Stimulated activated CD8-positive, alpha-beta memory T cell treated with anti-CD3 and anti-CD28 coated beads, Interleukin-2, amount 100 ng/mL, for 48 hours (primary cell): ENCODE data around the gene SNRPA.

Experiments used
- DNase-seq, 2 donors: peaks; one replicate each; pipeline ENCODE4 v3.0.0-alpha.2; 2020; ENCODE audit warnings: low read depth in 2 of 2

Gene SNRPA

DNA sequence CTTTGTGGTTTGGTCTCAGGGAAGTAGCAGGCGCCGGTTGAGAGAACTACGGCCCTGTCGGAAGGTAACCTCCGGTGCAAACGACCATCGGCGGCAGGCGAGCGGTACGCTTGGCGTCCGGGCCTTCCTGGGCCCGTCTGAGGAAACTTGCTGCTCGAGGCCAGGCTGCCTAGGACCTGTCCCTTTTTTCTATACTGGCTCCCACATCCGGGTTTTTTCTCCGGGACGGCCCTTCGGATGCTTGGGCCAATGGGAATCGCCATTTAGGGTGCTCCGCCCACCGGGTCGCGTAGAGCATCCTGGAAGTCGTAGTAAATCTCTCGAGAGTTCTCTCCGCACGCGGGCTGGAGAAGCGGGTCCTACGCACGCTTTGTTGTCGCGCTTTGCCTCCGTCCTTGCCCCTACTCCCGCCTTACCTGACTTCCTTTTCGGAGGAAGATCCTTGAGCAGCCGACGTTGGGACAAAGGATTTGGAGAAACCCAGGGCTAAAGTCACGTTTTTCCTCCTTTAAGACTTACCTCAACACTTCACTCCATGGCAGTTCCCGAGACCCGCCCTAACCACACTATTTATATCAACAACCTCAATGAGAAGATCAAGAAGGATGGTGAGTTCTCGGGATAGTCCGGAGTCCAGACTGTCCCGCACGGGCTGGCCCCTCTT is at the start of gene SNRPA:
TSS of gene SNRPA (plus strand) at position 330 of the 664 bp plus-strand sequence. CDS start at position 536, 206 bp downstream.
- DNase-seq = peak; percentile 92 to 93

DNA sequence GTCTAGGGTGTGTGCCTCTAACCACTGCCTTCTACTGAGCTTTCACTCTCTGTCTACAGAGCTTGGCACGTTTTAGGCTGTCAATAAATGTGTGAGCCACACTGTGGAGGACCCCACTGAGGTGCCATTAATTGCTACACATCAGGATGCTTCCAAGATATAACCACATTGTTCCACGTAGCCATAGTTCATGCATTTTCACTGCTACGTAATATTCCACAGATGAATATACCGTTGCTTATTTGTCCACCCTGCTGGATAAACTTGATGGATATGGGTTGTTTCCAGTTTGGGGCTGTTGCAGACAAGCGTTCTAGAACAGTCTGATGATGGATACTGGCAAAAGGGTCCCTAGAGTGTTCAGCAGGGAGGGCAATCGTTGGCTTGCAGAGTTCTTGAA is 49.2 kb upstream of the SNRPA start:
- DNase-seq = no peak

DNA sequence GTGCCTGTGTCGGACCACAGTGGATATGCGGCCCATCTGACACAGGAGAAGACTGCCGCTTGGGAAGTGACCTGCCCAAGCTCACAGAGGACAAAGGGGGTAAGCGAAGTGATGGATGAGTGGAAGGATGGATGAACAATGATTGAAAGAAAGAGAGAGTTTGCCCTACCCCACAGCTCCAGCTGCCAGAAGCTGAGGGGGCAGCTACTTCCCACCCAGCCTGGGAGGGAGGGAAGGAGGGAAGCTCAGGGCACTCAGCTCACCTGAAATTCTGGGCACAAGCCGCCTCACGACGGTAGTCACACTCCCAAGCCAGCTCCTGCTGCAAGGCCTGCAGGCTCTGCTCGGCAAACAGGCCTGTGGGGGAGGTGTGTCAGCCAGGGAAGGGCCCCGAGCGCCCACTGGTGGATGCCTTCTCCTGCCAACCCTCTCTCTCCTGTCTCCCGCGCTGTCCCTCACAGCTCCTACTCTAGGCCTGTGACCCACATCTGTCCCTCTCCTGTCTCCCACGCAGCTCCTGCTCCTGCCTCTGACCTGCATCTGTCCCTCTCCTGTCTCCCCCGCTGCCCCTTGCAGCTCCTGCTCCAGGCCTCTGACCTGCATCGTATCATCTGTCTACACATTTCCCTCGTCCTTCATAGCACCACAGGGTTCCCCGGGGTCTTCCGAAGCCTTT is 48.5 kb upstream of the SNRPA start:
- no peak for DNase-seq

DNA sequence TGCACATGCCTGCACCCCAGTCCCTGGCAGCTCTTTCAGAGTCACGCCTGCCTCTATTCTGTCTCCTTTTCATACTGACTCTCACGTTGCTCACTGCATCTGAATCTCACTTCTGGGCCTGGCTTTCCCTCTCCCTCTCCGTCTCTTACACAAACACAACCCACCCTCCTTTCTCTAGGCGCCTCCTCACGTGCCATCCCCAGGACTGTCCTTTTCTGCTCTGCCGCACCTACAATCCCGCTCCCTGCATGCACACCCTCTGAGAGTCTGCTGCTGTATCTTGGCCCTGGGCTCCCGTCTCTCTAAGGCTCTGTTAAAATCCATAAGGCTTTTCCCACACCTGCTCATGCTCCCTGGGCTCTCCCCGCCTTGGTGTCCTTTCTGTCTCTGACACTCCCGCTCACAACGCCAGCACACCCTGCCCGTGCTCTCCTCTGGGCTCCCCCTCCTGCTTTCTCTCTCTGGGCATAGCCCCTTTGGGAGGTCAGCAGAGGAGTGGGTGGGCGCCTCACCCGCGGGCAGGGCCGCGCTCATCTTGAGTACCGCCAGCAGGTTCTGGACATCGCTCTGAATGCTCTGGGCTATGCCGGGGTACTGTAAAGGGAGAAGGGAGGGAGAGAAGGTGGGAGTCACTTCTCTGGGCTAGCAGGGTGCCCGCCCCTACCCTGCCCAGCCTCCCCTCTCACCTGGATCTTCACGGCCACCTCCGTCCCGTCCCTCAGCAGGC is 47.8 kb upstream of the SNRPA start:
- DNase-seq = no peak

DNA sequence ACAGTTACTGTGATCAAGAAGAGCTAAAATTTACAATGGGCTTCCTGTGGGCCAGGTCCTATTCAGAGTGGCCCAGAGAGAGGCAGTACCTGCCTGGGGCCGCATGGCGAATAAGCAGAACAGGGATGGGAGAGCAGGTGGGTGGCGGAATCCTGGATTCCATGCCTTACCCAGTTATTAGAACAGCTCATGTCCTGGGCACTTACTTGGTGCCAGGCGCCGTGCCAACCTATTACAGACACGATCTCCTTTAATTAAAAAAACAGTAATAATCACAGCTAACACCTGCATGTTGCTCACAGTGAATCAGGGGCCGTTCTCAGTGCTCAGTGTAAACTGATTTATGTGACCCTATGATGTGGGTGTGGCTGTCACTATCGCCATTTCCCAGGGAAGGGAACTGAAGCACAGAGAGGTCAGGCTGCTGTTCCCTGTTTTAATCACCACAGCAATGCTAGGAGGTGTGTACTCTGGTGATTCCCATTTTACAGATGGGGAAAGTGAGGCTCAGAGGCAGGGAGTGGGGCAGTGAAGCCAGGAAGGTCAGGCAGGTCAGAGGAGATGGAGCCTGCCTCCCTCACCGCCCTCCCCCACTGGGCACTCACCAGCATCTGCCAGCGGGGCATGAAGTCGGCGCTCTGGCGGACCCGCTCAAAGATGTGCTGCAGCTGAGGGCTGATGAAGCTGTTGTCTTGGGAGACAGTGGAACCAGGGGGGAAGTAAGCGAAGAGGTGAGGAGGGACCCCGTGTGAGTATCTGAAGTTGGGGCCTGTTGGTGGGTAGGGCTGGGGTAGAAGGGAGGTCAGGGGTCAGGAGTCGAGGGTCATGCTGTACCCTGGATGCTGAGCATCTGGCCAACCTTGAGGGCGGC is 46.3 kb upstream of the SNRPA start:
- no peak for DNase-seq

DNA sequence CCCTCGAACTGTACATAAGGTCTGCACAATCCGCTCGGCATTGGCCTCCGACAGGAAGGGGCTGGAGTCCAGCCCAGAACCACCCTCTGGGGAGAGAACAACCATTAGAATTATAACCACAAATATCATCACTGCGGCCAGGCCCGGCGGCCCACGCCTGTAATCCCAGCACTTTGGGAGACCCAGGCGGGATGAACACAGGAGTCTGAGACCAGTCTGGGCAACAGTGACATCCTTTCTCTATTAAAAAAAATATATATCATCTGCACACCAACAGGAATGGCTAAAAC is 45.7 kb upstream of the SNRPA start:
- no peak for DNase-seq

DNA sequence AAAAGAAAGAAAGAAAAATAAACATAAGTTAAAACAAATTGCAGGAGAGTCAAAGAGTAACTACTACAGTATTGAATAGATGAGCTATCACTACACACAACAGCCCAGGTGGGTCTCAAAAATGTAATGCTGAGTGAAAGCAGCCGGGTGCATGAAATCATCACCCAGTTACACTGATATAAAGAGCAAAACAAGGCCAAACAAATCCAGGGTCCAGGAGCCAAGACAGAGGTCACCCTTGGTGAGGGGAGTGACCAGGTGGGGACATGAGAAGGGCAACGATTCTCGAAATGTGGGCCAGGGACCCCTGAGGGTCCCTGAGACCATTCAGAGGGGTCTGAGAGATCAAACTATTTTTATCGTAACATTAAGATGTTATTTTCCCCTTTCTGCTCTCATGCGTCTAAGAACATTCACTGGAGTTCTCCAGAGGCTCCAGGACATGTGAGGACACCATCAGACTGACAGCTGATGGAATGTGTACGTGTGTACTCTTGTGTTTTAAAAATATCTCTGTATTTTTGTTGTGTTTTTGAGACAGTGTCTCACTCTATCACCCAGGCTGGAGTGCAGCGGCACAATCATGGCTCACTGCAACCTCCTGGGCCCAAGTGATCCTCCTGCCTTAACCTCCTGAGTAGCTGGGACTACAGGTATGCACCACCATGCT is 44.9 kb upstream of the SNRPA start:
- no peak for DNase-seq

DNA sequence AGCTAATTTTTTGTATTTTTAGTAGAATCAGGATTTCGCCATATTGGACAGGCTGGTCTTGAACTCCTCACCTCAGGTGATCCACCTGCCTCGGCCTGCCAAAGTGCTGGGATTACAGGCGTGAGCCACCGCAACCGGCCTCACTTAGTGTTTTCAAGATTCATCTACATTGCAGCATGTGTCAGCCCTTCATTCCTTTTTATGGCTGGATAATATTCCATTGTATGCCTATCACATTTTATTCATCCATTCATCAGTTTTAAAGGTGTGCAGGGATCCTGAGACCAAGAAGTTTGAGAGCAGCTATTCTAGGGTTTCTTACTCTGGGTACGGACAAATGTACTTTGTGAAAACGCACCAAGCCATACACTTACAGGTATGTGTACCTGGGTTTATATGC is 43.4 kb upstream of the SNRPA start:
- DNase-seq = no peak

DNA sequence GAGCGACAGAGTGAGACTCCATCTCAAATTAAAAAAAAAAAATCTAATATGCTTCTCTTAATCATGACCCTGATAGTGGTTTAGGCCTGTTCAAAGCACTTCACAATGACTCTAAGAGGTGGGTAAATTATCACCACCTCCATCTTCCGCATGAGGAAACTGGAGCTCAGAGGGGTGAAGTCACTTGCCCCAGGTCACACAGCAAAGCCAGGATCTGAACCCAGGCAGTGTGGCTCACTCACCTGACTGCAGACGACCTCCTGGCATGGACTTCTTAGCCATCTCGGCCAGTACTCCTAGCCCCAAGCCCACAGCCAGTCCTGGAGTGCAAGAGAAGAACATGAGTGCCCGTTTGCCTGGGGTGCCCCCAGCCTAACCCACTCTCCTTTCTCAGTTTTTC is 41.2 kb upstream of the SNRPA start:
- no peak for DNase-seq

DNA sequence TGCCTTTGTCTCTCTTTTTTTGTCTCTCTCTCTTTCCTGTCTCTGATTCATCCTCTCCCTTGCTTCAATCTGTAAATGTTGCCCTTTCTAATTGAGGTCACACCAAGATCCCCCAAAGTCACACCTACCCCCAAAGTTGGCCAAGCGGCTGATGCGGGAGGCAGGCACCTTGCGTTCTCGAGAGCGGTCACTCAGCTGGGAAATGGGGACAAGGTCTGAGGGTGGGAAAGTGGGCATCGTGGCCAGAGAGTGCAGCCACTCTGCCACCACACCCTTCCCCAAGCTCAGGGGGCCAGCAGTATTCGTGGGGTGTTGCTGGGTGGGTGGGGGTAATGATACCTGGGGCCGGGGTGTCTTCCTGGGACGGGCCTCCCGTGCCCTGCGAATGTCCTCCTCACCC is 37.1 kb upstream of the SNRPA start:
- DNase-seq = no peak

DNA sequence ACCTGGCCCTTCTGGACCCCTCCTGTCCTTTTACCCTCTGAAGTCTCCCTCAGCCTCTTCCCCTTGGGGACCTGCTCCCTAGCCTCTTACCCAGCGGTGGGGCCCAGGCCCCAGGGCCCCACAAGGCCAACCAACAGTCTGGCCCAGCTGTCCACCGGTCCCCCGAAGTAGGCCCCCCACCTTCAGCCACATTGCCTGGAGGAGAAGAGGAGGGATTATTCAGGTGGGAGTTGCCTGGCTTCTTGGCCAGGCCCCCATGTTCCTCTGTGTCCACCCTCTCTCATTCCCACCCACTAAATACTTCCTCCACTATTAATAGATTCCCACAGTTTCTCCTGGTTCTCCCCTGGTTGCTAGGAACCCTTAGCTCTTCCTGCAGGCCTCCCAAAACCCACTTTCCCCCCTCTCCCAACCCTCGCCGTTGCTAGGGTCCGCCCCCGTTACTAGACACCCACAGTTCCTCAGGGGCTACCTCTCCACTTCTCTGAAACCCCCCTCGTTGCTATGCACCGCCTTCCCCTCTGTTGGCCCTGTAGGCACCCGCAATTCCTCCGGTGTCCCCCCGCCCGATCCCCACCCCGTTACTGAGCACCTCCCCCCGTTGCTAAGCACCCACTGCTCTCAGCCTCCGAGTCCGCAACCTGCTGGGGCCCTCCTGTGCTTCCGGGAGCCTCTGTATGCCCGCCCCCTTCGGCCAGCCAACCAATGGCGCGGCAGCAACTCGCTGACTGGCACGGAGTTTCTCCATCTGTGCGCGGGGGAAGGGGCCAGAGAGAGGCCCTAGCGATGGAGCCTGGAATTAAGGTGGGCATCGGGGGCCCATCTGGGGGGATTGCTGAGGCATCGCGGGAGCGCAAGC is 36.3 kb upstream of the SNRPA start:
- DNase-seq = peak; percentile 88 to 90

DNA sequence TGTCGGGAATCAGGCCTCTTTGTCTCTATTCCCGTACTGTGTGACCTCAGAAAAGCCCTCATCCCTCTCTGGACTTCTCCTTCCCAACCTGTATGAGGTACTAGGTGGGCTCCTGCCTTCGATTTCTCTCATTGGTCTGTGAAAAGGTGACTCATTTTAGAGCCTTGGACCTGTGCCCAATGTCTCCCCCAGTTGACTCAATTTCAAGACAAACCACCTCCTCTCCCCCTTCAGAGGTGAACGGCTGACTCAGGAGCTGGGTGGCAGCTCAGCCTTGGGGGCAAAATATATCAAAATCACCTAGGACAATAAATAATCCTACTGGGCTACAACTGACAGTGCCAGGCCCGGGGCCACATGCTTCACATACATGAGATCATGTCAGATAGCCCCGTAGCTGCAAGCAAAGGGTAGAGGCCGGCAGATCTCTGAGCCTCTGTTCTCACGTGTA is 34.9 kb upstream of the SNRPA start:
- peak; percentile 40 to 61 for DNase-seq

DNA sequence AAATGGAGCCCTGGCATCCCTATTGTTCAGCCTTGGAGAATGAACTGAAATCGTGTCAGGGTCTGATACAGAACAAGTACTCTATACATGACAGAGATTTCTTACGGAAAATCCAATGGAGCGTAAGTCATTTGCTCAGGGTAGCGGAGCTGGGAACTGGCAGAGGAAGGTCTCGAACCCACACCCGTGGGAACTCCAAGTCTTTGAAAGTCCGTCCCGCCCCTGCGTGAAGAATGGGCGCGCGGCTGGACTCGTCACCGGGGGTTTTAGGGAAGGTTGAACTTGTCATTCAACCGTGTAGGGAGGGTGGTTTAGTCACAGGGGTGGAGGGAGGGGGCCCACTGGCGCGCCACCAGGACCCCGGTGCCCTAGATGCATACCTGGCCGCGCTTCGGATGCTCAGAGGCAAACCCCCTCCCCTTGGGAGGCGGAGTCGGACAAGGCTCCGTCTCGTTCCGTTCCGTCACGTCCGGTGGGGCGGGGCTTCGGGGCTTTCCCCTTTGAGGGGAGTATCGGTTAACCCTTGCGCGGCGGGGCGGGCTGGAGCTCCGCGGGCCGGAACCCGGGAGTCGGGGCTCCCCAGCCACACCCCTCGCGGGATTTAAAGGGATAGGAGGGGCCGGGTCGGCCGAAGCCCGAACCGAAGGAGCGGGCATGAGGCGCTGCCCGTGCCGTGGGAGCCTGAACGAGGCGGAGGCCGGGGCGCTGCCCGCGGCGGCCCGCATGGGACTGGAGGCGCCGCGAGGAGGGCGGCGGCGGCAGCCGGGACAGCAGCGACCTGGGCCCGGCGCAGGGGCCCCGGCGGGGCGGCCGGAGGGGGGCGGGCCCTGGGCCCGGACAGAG is 34.3 kb upstream of the SNRPA start, which contains the start of the genes COQ8B and ITPKC:
TSS of gene COQ8B (minus strand) at position 405 of the 843 bp plus-strand sequence. CDS start 2,254 bp downstream, outside the sequence.
TSS of gene ITPKC (plus strand) at position 631 of the 843 bp plus-strand sequence. CDS start at position 655, 24 bp downstream.
- DNase-seq = peak; percentile 100

DNA sequence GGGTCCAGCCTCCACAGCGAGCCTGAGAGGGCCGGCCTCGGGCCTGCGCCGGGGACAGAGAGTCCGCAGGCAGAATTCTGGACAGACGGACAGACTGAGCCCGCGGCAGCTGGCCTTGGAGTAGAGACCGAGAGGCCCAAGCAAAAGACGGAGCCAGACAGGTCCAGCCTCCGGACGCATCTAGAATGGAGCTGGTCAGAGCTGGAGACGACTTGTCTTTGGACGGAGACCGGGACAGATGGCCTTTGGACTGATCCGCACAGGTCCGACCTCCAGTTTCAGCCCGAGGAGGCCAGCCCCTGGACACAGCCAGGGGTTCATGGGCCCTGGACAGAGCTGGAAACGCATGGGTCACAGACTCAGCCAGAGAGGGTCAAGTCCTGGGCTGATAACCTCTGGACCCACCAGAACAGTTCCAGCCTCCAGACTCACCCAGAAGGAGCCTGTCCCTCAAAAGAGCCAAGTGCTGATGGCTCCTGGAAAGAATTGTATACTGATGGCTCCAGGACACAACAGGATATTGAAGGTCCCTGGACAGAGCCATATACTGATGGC is 33.6 kb upstream of the SNRPA start:
- no peak for DNase-seq

DNA sequence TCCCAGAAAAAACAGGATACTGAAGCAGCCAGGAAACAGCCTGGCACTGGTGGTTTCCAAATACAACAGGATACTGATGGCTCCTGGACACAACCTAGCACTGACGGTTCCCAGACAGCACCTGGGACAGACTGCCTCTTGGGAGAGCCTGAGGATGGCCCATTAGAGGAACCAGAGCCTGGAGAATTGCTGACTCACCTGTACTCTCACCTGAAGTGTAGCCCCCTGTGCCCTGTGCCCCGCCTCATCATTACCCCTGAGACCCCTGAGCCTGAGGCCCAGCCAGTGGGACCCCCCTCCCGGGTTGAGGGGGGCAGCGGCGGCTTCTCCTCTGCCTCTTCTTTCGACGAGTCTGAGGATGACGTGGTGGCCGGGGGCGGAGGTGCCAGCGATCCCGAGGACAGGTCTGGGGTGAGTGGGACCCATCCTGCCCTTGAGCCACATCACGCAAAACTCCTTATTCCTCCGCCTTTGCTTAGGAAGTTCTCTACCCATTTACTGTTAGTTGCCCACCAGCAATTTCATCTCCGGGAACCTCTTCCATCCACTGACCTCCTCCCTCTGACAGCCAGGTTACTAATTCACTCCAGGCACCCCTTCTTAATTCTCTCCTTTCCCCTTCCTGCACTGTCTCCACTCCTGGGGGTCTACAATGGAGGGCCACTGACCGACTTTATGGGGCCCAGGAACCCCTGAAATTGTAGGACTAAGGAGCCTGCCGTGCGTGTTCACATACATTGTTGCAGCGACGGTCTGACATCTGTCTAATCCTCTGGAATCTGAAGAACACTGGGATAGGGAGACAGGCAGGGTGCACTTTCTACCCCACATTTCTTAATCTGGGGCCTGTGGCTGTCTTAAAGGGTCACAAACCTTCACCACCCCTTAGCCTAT is 32.9 kb upstream of the SNRPA start:
- no peak for DNase-seq

DNA sequence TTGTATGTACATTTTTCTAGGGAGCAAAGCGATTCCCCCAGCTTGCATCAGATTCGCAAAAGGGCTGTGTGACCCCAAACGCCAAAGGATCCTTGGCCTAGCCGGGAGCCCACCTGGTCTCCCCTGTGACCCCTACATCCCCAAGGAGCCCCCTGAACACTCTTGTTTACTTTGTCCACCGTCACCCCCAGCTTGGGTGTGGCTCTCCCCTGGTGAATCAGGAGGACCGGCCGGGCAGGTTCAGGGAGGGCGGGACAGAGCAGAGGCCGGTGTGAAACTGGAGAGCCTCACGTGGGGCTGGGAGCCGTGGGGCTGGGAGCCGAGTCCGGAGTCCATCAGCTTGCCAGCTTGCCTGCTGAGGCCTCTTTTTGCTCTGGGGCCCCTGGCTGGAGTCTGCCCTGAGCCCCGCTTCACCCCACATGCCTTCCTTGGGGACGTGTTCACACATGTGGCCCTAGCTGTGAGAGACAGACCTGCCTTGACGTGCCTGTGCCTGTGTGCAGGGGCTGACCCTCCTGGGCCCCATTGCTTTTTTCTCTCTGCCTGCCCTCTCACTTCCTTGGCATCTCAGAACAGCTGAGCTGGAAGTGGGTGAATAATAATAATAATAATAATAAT is 32.1 kb upstream of the SNRPA start:
- no peak for DNase-seq

DNA sequence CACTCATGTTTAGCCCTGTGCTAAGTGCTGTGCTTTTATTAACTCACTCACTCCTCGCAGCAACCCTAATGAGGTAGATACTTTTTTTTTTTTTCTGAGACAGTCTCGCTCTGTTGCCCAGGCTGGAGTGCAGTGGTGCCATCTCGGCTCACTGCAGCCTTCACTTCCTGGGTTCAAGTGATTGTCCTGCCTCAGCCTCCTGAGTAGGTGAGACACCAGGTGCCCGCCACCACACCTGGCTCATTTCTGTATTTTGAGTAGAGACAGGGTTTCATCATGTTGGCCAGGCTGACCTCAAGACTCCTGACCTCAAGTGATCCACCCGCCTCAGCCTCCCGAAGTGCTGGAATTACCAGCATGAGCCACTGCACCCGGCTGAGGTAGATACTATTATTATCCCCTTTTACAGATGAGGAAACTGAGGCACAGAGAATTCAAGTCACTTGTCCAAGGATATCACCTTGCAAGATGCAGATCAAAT is 31.5 kb upstream of the SNRPA start:
- no peak for DNase-seq

DNA sequence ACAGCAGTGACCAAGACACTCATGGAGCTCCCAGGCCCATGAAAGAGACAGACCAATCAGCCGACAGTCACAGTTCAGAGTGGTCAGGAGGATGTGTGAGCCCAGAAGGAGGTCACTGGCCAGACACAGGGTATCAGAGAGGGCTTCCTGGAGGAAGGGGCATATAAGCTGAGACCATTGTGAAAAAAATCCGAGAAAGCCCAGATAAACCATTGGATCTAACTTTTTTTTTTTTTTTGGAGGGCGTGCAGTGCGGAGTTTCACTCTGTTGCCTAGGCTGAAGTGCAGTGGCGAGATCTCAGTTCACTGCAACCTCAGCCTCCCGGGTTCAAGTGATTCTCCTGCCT is 29.9 kb upstream of the SNRPA start:
- DNase-seq = no peak
